Activated CD8-positive, alpha-beta T cell treated with anti-CD3 and anti-CD28 coated beads for 36 hours (primary cell): Measurements from ENCODE around the gene HNRNPA2B1. TPM values are rescaled to one million over a fixed set of nuclear protein-coding genes. Genes with fewer than 3 reads are reported as not detected.

Source experiments
- ATAC-seq: fragments of 200-7000 bp; cut with Tn5 transposase; one replicate; pipeline ENCODE4 v1.10.0; 2021; ENCODE audit warnings: mild to moderate bottlenecking, moderate library complexity
- CTCF ChIA-PET: fragments of 350-600 bp; sonication (Branson Sonifier 250); formaldehyde crosslinking; loops from one replicate; lab custom pipeline; 2021; ENCODE audit warnings: antibody characterized with exemption; lab: Charles Lee
- POLR2A ChIA-PET: fragments of 350-600 bp; sonication (Branson Sonifier 250); formaldehyde crosslinking; loops from one replicate; lab custom pipeline; 2021; ENCODE audit warnings: antibody characterized with exemption; lab: Charles Lee
- DNase-seq: peaks from one replicate; pipeline ENCODE4 v3.0.0-alpha.2; 2020
- H3K27ac Mint-ChIP-seq: one replicate; pipeline ENCODE4 v1.8.0; 2021; ENCODE audit warnings: mild to moderate bottlenecking, mixed read lengths
- H3K27me3 Mint-ChIP-seq: one replicate; pipeline ENCODE4 v1.8.0; 2021; ENCODE audit warnings: mixed read lengths
- H3K36me3 Mint-ChIP-seq: one replicate; pipeline ENCODE4 v1.8.0; 2021; ENCODE audit warnings: low read depth, mixed read lengths
- H3K4me1 Mint-ChIP-seq: one replicate; pipeline ENCODE4 v1.8.0; 2021; ENCODE audit warnings: low read depth, mixed read lengths
- H3K4me3 Mint-ChIP-seq: one replicate; pipeline ENCODE4 v1.8.0; 2021; ENCODE audit warnings: mild to moderate bottlenecking, moderate library complexity, mixed read lengths
- H3K9me3 Mint-ChIP-seq: one replicate; pipeline ENCODE4 v1.8.0; 2021; ENCODE audit warnings: mixed read lengths
- intact Hi-C: fragments of 100-400 bp; cut with micrococcal nuclease; formaldehyde crosslinking; loops from one replicate; pipeline ENCODE4 v1.10.0; 2022
- total RNA-seq, 2 experiments: library from RNA; stranded (reverse); gene quantifications; one replicate each; pipeline ENCODE4 v1.2.3, GENCODE V29; 2021
- TF ChIP-seq, protein P1 (sequence below): fragments of 200-600 bp; IDR thresholded peaks from one replicate; pipeline ENCODE4 v1.8.0; 2022; ENCODE audit warnings: antibody characterized with exemption, mild to moderate bottlenecking

HNRNPA2B1 gene
- total RNA-seq, 2 experiments from 2014 or later = 871 to 893 TPM

DNA sequence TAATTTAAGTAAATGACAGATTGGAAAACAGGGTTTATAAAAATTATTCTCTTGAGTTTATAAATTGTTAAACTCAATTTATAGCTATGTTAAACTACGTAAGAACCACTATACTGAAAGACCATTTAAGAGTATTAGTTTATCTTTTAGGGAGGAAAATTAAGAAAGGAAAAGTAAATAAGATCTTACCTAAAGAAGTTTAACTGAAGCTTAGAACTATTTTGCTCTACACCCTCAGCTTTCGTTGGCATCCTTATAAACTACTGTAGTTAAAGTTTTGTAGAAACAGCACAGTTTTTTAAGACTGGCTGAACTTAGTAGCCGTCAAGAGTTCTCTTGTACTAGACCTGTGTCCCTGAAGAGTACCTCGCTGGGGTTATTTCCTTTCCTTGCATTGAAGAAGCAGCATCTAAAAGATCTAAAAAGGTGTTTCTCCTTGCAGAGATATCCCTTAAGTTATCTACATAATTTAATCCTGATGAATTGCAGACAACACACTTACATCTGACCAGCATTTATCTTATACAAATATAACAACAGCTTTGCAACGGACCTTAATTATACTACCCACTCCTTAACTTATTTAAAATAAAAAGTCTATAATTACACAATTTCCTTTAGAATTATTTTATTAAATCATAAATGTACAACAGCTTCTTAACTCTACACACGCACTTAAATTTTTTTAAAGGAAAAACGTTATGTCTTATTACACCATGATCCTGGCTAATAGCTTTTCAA lies 9.1 kb downstream of the HNRNPA2B1 start:
- ChIA-PET POLR2A (interaction anchor here (0.6 to 19.9 kb wide), 10 partner anchors 4 to 174 kb away, joined by 3 to 588 read pairs (median 5); partner anchors contain the start of genes CBX3, HNRNPA2B1 and NFE2L3), CTCF (interaction anchor here (0.8 to 10.3 kb wide), 9 partner anchors 9 to 299 kb away, joined by 3 to 141 read pairs (median 4); partner anchors contain the start of gene NFE2L3)
- TF ChIP-seq, protein P1, sequence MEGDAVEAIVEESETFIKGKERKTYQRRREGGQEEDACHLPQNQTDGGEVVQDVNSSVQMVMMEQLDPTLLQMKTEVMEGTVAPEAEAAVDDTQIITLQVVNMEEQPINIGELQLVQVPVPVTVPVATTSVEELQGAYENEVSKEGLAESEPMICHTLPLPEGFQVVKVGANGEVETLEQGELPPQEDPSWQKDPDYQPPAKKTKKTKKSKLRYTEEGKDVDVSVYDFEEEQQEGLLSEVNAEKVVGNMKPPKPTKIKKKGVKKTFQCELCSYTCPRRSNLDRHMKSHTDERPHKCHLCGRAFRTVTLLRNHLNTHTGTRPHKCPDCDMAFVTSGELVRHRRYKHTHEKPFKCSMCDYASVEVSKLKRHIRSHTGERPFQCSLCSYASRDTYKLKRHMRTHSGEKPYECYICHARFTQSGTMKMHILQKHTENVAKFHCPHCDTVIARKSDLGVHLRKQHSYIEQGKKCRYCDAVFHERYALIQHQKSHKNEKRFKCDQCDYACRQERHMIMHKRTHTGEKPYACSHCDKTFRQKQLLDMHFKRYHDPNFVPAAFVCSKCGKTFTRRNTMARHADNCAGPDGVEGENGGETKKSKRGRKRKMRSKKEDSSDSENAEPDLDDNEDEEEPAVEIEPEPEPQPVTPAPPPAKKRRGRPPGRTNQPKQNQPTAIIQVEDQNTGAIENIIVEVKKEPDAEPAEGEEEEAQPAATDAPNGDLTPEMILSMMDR = no peak
- H3K27me3 Mint-ChIP-seq = no peaks in the 10 kb centered on the region
- intact Hi-C loops = no loop called here
- ATAC-seq = no peak
- peaks cover 94% of the 10 kb centered on the region for H3K4me1 Mint-ChIP-seq
- H3K4me3 Mint-ChIP-seq = peak overlapping the region; percentile 100
- peak overlapping the region; percentile 86 for H3K27ac Mint-ChIP-seq
- H3K36me3 Mint-ChIP-seq = peaks cover 94% of the 10 kb centered on the region
- no peaks in the 10 kb centered on the region for H3K9me3 Mint-ChIP-seq
- DNase-seq = no peak

DNA sequence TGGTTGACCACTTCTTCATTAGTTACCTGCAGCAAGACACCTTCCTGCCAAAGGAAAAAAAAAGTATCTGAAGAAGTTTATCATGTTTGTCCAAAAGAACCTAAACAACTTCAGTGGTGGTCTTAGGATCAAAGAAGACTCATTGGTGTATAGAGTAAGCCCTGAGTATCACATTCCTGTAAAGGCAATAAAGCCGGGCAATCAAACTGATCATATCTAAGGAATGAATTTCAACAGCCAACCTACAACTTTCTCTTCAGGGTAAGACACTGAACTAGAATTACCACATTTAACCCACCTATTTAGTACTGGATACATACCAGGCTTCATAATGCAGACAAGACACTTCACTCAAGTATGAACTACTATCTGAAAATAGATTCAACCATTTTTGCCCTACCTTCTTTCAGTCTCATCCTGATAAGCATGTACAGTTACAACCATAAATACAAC lies 10.1 kb downstream of the HNRNPA2B1 start:
- ATAC-seq = no peak
- DNase-seq = no peak
- Mint-ChIP-seq H3K4me1 (peaks cover 94% of the 10 kb centered on the region), H3K9me3 (no peaks in the 10 kb centered on the region), H3K27ac (peak overlapping the region; percentile 80), H3K4me3 (peak overlapping the region; percentile 31), H3K27me3 (no peaks in the 10 kb centered on the region), H3K36me3 (peaks cover 92% of the 10 kb centered on the region)
- CTCF ChIA-PET = interaction anchor here (1.2 to 10.3 kb wide), 6 partner anchors 94 to 175 kb away, joined by 3 to 141 read pairs (median 9); no protein-coding TSS in a partner anchor
- POLR2A ChIA-PET = interaction anchor here (0.7 to 19.9 kb wide), 11 partner anchors 3 to 101 kb away, joined by 3 to 588 read pairs (median 82); partner anchors contain the start of genes CBX3, HNRNPA2B1 and NFE2L3
- intact Hi-C loops = no loop called here
- TF ChIP-seq, protein P1 = no peak

GRCh38 chr7:26189697-26190096 lies 10.8 kb downstream of the HNRNPA2B1 start:
- TF ChIP-seq, protein P1 = no peak
- intact Hi-C loops = loop anchor here (5.0 to 10.0 kb wide), 2 partner anchors 97 to 295 kb away; no protein-coding TSS in a partner anchor
- Mint-ChIP-seq H3K36me3 (peaks cover 94% of the 10 kb centered on the region), H3K4me3 (no peak overlapping the region), H3K9me3 (no peaks in the 10 kb centered on the region), H3K27me3 (no peaks in the 10 kb centered on the region), H3K27ac (peak overlapping the region; percentile 85), H3K4me1 (peaks cover 97% of the 10 kb centered on the region)
- ATAC-seq = no peak
- CTCF ChIA-PET = interaction anchor here (0.6 to 3.8 kb wide), 7 partner anchors 8 to 297 kb away, joined by 3 to 31 read pairs (median 7); no protein-coding TSS in a partner anchor
- POLR2A ChIA-PET = interaction anchor here (0.6 to 19.9 kb wide), 15 partner anchors 10 to 296 kb away, joined by 3 to 588 read pairs (median 23); partner anchors contain the start of genes CBX3, HNRNPA2B1 and NFE2L3
- DNase-seq = no peak

DNA sequence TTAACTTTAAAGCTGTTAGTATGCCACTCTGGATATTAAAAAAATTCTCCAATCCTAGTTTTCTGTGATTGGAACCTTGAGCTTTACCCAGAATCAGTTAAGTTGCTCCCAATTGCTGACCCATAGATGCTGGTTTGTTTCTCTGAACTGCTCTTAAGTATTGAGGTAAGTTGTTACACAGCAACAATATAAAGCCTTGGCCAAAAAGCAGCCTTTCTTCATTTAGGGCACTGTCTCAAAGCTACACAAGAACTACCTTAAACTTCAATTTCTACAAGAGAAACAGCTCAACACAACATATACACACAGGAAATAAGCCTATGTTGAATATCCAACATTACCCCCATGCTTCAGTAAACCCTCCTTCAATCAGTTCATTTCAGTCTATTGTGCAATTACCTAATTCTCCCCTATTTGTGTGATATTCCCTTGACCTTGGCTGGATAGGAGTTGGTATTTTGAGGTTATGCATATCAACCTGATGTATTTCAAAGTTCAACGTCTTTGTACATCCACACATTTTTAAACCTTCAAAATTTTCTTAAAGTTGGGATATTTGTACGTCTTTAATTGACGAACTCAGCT lies 11.5 kb downstream of the HNRNPA2B1 start:
- H3K36me3 Mint-ChIP-seq = peaks cover 94% of the 10 kb centered on the region

More for the DNA sequence above, 11.5 kb downstream of the HNRNPA2B1 start:
- DNase-seq (no peak), ATAC-seq (no peak)
- Mint-ChIP-seq H3K27me3 (no peaks in the 10 kb centered on the region), H3K27ac (peak overlapping the region; percentile 85), H3K9me3 (no peaks in the 10 kb centered on the region), H3K4me3 (no peak overlapping the region), H3K4me1 (peaks cover 97% of the 10 kb centered on the region)
- intact Hi-C loops = loop anchor here (5.0 to 10.0 kb wide), 2 partner anchors 97 to 294 kb away; no protein-coding TSS in a partner anchor
- TF ChIP-seq, protein P1 = no peak
- POLR2A ChIA-PET = interaction anchor here (0.6 to 19.9 kb wide), 30 partner anchors 10 to 295 kb away, joined by 3 to 588 read pairs (median 6); partner anchors contain the start of genes CBX3, HNRNPA2B1 and NFE2L3
- CTCF ChIA-PET = interaction anchor here (0.6 to 3.8 kb wide), 10 partner anchors 8 to 296 kb away, joined by 3 to 31 read pairs (median 6); no protein-coding TSS in a partner anchor
